ENCODE measurements around the gene GGN. TPM values are rescaled to one million over a fixed set of nuclear protein-coding genes. Genes with fewer than 3 reads are reported as not detected.

GGN gene
- total and polyA plus RNA-seq, 12 donors = 0.13 to 0.57 (median 0.38) TPM; not detected in 6

DNA sequence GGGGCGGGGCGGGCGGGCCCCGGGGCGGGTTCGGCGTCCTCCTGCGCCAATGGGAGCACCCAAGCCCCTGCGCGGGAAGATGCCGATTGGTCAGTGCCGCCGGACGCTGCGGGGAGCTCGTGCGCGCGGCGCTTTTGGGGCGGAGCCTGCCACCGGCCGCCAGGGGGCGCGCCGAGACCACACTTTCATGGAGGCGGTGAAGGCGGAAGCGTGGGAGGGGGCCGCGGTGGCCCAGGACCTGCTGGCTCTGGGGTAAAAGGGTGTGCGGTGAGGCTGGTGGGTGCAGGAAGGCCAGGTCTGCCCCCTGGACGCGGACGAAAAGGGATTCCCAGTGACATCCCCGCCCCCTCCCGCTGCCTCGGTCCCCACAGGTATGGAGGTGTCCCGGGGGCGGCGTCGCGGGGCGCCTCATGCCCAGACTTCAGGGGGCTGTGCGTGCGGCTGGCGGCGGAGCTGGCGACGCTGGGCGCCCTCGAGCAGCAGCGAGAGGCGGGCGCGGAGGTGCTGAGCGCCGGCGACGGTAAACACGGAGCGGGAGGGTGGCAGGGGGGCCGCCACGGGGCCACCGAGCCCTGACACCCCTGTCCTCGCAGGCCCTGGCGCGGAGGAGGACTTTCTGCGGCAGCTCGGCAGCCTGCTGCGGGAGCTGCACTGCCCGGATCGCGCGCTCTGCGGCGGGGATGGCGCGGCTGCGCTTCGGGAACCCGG, 15.3 kb upstream of the GGN start, which contains the start of gene FAM98C:
Gene FAM98C (plus strand): TSS at position 127 of the 708 bp plus-strand sequence. CDS start 61 bp downstream, at position 188.
- 1% methylated on average over 74 to 82 of the region's 82 CpGs for WGBS, 2 donors
- TF ChIP-seq, protein P1, sequence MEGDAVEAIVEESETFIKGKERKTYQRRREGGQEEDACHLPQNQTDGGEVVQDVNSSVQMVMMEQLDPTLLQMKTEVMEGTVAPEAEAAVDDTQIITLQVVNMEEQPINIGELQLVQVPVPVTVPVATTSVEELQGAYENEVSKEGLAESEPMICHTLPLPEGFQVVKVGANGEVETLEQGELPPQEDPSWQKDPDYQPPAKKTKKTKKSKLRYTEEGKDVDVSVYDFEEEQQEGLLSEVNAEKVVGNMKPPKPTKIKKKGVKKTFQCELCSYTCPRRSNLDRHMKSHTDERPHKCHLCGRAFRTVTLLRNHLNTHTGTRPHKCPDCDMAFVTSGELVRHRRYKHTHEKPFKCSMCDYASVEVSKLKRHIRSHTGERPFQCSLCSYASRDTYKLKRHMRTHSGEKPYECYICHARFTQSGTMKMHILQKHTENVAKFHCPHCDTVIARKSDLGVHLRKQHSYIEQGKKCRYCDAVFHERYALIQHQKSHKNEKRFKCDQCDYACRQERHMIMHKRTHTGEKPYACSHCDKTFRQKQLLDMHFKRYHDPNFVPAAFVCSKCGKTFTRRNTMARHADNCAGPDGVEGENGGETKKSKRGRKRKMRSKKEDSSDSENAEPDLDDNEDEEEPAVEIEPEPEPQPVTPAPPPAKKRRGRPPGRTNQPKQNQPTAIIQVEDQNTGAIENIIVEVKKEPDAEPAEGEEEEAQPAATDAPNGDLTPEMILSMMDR (IDR thresholded peaks at IDR 0.05) = peak; percentile 95 to 100 (median 100)

DNA sequence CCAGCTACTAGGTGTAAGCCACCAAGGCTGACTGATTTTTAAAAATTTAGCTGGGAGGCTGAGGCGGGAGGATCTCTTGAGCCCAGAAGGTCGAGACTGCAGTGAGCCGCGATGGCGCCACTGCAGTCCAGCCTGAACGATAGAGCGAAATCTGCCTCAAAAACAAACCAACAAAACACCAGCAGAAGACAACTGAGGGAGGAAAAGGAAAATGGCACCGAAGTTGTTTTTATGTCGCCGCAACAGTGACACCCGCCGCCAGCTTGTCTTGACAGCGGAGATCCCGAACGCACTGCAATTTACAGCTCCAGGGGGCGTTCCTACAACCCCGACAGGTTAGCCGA, 14.8 kb upstream of the GGN start:
- H3K27ac ChIP-seq = peak overlapping the region in 3 of 10 donors; percentile 48 to 88 (median 87)
- DNase-seq = no peak
- peak overlapping the region in 9 of 10 donors; percentile 68 to 99 (median 89) for H3K4me3 ChIP-seq
- peaks cover 0 to 30% (median 12%) of the 10 kb centered on the region in 9 donors for H3K36me3 ChIP-seq
- TF ChIP-seq, protein P1 (IDR thresholded peaks at IDR 0.05) = no peak
- H3K9me3 ChIP-seq = no peaks in the 10 kb centered on the region
- ATAC-seq = peak in 4 of 8 donors; percentile 1 to 3 (median 2)
- H3K4me1 ChIP-seq = peaks cover 0 to 17% (median 11%) of the 10 kb centered on the region in 9 donors
- peaks cover 8 to 41% (median 33%) of the 10 kb centered on the region in 7 donors for H3K27me3 ChIP-seq
- intact Hi-C loops (cut with DNase I) = loop anchor here (2.0 to 10.0 kb wide), 12 partner anchors 112 to 1072 kb away; partner anchors contain the start of genes MRPS12 (in 4 of the 10), SARS2 (in 4 of the 10), EIF3K (in 2 of the 10) and MAP4K1 (in 1 of the 10)
- 2 to 6% methylated on average over 18 of the region's 18 CpGs for WGBS, 2 donors

More for the DNA sequence above, 15.3 kb upstream of the GGN start, which contains the start of gene FAM98C:
- H3K9me3 ChIP-seq = no peaks in the 10 kb centered on the region
- peaks cover 0 to 17% (median 11%) of the 10 kb centered on the region in 9 donors for H3K4me1 ChIP-seq
- ATAC-seq (peak; percentile 98 to 100 (median 99)), DNase-seq (peak; percentile 93 to 97)
- peak within 1 kb of the TSS in 9 of 10 donors; percentile 68 to 95 (median 82) for H3K27ac ChIP-seq
- H3K4me3 ChIP-seq = peak within 1 kb of the TSS; percentile 68 to 99 (median 87)
- intact Hi-C loops (cut with DNase I) = loop anchor here (2.0 to 10.0 kb wide), 12 partner anchors 112 to 1072 kb away; partner anchors contain the start of genes MRPS12 (in 4 of the 10), SARS2 (in 4 of the 10), EIF3K (in 2 of the 10) and MAP4K1 (in 1 of the 10)
- H3K36me3 ChIP-seq = peaks cover 0 to 35% (median 12%) of the 10 kb centered on the region in 9 donors
- peaks cover 8 to 36% (median 28%) of the 10 kb centered on the region in 7 donors for H3K27me3 ChIP-seq

DNA sequence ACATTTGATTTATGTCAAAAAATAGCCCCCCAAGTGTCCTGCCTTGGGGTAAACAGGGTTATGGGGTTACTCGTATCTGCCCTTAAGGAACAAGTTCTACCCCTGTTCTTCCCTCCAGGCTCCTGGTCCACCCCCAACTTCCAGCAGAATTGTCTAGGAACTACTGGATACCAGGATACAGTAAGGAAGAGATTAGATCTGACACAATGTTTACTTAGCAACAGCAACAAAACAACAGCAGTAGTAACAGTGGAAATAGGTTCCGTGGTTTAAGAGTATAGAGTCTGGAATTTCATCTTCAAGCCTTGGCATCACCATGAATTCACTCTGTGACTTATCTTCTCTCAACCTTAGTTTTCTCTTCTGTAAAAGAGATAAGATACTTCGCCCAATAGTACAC, 13.3 kb upstream of the GGN start:
- ATAC-seq (no peak), DNase-seq (no peak)
- H3K4me3 ChIP-seq = no peak overlapping the region
- TF ChIP-seq, protein P1 (IDR thresholded peaks at IDR 0.05) = no peak
- H3K27ac ChIP-seq = no peak overlapping the region
- 59 to 61% methylated on average over 3 of the region's 3 CpGs for WGBS, 2 donors
- H3K27me3 ChIP-seq = peaks cover 8 to 56% (median 45%) of the 10 kb centered on the region in 7 donors
- intact Hi-C loops (cut with DNase I) = loop anchor here (5.0 to 10.0 kb wide), 8 partner anchors 114 to 1074 kb away; partner anchors contain the start of genes MRPS12 (in 3 of the 10), SARS2 (in 3 of the 10), EIF3K (in 1 of the 10) and MAP4K1 (in 1 of the 10)
- peaks cover 0 to 16% (median 5%) of the 10 kb centered on the region in 9 donors for H3K36me3 ChIP-seq
- H3K9me3 ChIP-seq = no peaks in the 10 kb centered on the region
- H3K4me1 ChIP-seq = peaks cover 0 to 17% (median 11%) of the 10 kb centered on the region in 9 donors

DNA sequence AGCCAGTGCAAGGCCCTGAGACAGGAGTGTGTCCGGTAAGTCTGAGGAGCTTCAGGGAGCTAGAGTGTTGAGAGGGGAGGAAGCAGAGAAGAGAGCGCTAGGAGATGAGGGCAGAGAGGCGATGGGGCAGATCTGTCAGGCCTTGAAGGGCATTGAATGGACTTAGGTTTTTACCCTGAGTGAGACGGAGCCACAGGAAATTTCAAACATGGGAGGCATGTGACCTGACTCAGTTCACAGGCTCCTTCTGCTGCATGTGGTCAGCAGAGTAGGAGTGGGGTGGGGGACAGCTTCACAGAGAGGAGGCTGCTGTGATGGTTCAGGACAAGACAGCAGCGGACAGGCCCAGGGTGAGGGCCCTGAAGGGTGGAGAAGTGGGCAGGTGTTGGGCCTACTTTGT, 12.5 kb upstream of the GGN start:
- H3K4me3 ChIP-seq = no peak overlapping the region
- DNase-seq (no peak), ATAC-seq (no peak)
- TF ChIP-seq, protein P1 (IDR thresholded peaks at IDR 0.05) = no peak
- 73% methylated on average over 5 of the region's 5 CpGs for WGBS, 2 donors
- H3K9me3 ChIP-seq = no peaks in the 10 kb centered on the region
- peaks cover 0 to 20% (median 11%) of the 10 kb centered on the region in 9 donors for H3K4me1 ChIP-seq
- peaks cover 0 to 8% (median 5%) of the 10 kb centered on the region in 9 donors for H3K36me3 ChIP-seq
- intact Hi-C loops (cut with DNase I) = loop anchor here (5.0 to 10.0 kb wide), 8 partner anchors 114 to 1074 kb away; partner anchors contain the start of genes MRPS12 (in 3 of the 10), SARS2 (in 3 of the 10), EIF3K (in 1 of the 10) and MAP4K1 (in 1 of the 10)
- peaks cover 8 to 63% (median 52%) of the 10 kb centered on the region in 7 donors for H3K27me3 ChIP-seq
- no peak overlapping the region for H3K27ac ChIP-seq

All from heart right ventricle (tissue), 16 donors.